Measurements from ENCODE around the gene PGAP1. TPM values are rescaled to one million over a fixed set of nuclear protein-coding genes. Genes with fewer than 3 reads are reported as not detected.

The PGAP1 gene
- total and polyA plus RNA-seq, 2 of the 8 experiments (the other 6 are each of a cell fraction or from before 2014, with no cell fraction given) = 8.3 to 24.1 TPM

GRCh38 chr2:196783431-196784094, 142.9 kb downstream of the PGAP1 start (continued):
- TF ChIP-seq PHF8 (conservative IDR thresholded peaks at IDR 0.05; ENCODE audit: low read depth, low read length) (no peak), EZH2 (IDR thresholded peaks at IDR 0.05; ENCODE audit: low read depth, low read length, severe bottlenecking) (no peak), KDM4A (IDR thresholded peaks at IDR 0.05; ENCODE audit: low read depth, low read length, severe bottlenecking) (no peak), RXRA (IDR thresholded peaks at IDR 0.05; ENCODE audit: insufficient read depth, low read depth, low read length) (no peak), ASH2L (IDR thresholded peaks at IDR 0.05; ENCODE audit: low read length) (no peak), TAF7 (optimal IDR thresholded peaks at IDR 0.05; ENCODE audit: borderline replicate concordance, low read depth, low read length) (no peak), SRF (IDR thresholded peaks at IDR 0.05; ENCODE audit: low read depth, low read length) (no peak), CBX5 (IDR thresholded peaks at IDR 0.05; ENCODE audit: low read depth, low read length) (no peak)

Small RNA genes lying within 50 kb of the gene (small RNA-seq; reads per million reads assigned to genes)
- gene AC012486.1 (ENCODE audit: insufficient read depth) = not detected

Other genes starting within 250 kb of the PGAP1 start
- gene GTF3C3, start 127.0 kb downstream of the PGAP1 start, total RNA-seq (2021; fragmentation: NEBNext Ultra II Directional; extraction: Animal tissue kit (Norgen Biotek cat#: 25700)) = 47.5 and 52.2 TPM in 2 replicates
- gene GTF3C3, start 127.0 kb downstream of the PGAP1 start, polyA plus RNA-seq (2011; rRNA removed) = 11.7 and 19.6 TPM in 2 replicates
- gene C2orf66, start 117.4 kb downstream of the PGAP1 start, total RNA-seq (2021; fragmentation: NEBNext Ultra II Directional; extraction: Animal tissue kit (Norgen Biotek cat#: 25700)) = not detected in 2 replicates
- not detected in 2 replicates for gene C2orf66, start 117.4 kb downstream of the PGAP1 start, polyA plus RNA-seq (2011; rRNA removed)

Measured in H1 (cell line).